Posterior cingulate gyrus (tissue), 11 donors: ENCODE data around the gene SLC9A3.

Experiments used
- DNase-seq, 10 donors: peaks; one replicate each; pipeline versions ENCODE4 v3.0.0 to v3.0.0-alpha.2; 2020 to 2021; ENCODE audit warnings: mixed read lengths in 3 of 10
- intact Hi-C: fragments of 100-400 bp; cut with DNase I; formaldehyde crosslinking; loops from one replicate; pipeline ENCODE4 v1.15.1; 2023

SLC9A3 gene

DNA sequence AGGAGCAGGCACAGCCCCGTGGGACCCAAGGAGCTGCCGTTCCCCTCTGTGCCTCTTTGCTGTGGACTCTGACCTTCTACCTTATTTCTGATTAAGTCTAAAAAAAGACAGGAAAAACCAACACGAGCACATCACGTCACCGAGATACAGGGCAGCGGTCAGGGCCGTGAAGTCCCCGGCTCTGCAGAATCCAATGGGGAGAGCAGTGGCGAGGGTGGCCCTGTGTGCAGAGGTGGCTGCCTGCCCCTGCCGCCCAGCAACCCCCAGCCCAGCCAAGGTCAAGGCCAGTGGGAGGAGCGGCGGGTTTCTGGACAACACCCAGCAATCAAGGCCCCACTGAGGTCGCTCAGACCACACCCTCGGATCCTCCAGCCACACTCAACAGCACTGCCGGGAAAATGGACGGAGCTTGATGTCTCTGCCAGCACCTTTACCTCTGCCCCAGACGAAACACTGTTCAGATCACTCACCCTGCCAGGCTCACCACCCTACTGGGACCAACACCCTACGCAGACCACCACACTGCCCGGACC lies 32.7 kb upstream of the SLC9A3 start:
- intact Hi-C loops = no loop called here
- peak in 2 of 10 donors; percentile 72 to 80 for DNase-seq

- intact Hi-C loops = no loop called here
- peak in 4 of 10 donors; percentile 7 to 76 (median 66) for DNase-seq
These were observed 30.9 kb upstream of the SLC9A3 start for GRCh38 chr5:555058-555623.

- intact Hi-C loops = no loop called here
These were observed 30.2 kb upstream of the SLC9A3 start for GRCh38 chr5:554284-554988.

DNA sequence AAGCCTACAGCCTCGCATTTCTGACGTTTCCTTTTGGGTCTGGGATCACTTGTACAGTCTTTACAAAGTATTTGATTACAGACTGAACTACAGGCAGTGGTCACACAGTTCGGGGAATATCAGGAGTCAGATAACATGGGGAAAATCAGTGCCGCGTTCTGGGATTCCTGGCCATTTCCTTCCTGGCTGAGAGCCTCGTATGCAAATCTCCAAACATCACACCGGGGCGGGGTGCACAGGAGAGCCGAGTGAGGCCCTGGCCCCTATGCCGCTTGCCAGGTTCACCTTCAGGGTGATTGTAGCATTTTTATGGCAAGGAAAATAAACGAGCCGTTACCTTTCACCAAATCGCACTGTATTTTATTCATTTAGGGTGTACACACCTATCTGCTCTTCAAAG lies 29.6 kb upstream of the SLC9A3 start:
- DNase-seq = peak in 1 of 10 donors; percentile 57
- intact Hi-C loops = no loop called here

More at GRCh38 chr5:554284-554988, 30.2 kb upstream of the SLC9A3 start:
- peak in 1 of 10 donors; percentile 43 for DNase-seq

GRCh38 chr5:551406-551805 lies 27.2 kb upstream of the SLC9A3 start:
- intact Hi-C loops = no loop called here

DNA sequence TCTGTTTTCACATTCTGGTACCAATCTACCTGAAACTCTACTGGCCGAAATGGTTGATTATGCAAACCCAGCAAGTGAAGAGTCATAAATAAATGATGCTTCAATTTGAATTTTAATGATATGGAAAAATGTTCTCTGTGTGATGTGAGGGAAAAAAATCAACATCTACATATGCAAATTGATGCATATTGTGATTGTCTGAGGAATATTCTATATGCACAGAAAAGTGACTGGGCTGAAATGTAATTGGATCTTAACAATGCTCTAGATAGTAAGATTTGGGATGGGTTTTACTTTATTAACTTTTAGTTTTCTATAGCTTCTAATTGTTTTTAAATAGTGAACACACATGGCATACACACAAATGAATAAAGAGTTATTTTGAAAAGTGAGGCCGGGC lies 25.0 kb upstream of the SLC9A3 start:
- no peak for DNase-seq
- intact Hi-C loops = no loop called here

More at GRCh38 chr5:551406-551805, 27.2 kb upstream of the SLC9A3 start:
- DNase-seq = peak in 2 of 10 donors; percentile 33 to 46

DNA sequence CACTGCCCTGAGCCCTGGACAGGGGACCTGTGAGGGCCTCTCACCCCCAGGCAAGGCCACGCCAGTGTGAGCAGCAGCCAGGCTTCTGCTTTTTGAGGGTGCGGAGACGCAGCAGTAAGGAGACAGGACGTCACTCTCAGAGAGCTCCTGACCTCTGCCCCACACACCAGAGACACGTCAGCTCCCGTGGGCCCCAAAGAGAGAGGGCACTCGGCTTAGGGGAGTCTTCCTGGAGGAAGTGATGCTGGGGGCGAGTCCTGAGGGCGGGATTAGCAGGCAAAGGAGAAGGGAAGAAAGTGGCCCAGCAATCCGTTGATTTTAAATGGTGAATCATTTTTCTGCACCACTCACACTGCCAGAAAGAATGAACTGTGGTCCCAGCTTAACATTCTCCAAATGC lies 24.0 kb upstream of the SLC9A3 start:
- intact Hi-C loops = no loop called here

DNA sequence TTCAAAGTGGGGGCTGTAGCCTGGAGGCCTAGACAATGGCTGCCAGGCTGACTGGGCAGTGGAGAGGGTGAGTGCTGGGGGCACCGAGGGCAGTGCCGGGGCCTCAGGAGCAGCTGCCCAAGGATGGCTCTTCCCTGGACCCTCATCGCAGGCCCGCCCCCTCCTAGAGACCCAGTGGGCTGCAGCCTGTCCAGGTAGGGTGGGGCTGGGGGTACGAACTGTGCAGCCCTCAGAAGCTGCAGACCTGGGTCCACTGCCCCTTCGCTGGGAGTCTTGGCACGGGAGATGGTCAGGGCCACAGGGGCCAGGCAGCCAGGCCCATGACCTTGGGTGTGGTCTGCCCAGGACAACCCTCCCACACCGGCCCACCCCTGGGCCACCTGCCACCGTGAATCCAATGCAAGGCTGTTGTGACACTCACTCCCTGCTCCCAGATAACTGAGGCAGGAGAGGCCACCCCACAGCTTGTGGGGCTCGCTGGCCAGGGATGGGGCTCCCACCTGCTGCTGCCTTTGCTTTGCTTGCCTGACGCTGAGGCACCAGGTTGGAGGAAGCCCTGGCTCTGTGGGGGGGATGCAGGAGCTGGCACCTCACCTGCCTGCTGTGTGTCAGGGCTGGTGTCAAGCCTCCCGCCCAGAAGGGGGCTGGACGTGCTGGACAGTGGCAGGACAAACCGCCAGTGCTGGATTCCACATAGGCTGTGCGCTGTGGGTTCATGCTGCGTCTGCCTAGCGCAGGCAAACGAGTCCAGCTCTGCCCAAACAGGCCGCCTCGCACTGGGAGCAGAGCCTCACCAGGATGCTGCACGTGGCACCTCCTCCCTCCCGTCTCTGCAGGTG lies 23.1 kb upstream of the SLC9A3 start:
- peak in 6 of 10 donors; percentile 3 to 68 (median 35) for DNase-seq
- intact Hi-C loops = no loop called here

More for the DNA sequence above, 24.0 kb upstream of the SLC9A3 start:
- DNase-seq = peak in 5 of 10 donors; percentile 6 to 63 (median 47)

GRCh38 chr5:546376-546908 lies 22.2 kb upstream of the SLC9A3 start:
- intact Hi-C loops = no loop called here
- DNase-seq = peak in 4 of 10 donors; percentile 1 to 62 (median 16)

GRCh38 chr5:545641-546375 lies 21.6 kb upstream of the SLC9A3 start:
- DNase-seq = peak in 5 of 10 donors; percentile 6 to 74 (median 59)
- intact Hi-C loops = no loop called here

- peak in 3 of 10 donors; percentile 32 to 70 (median 65) for DNase-seq
- intact Hi-C loops = no loop called here
These were observed 20.6 kb upstream of the SLC9A3 start for GRCh38 chr5:544675-545355.

DNA sequence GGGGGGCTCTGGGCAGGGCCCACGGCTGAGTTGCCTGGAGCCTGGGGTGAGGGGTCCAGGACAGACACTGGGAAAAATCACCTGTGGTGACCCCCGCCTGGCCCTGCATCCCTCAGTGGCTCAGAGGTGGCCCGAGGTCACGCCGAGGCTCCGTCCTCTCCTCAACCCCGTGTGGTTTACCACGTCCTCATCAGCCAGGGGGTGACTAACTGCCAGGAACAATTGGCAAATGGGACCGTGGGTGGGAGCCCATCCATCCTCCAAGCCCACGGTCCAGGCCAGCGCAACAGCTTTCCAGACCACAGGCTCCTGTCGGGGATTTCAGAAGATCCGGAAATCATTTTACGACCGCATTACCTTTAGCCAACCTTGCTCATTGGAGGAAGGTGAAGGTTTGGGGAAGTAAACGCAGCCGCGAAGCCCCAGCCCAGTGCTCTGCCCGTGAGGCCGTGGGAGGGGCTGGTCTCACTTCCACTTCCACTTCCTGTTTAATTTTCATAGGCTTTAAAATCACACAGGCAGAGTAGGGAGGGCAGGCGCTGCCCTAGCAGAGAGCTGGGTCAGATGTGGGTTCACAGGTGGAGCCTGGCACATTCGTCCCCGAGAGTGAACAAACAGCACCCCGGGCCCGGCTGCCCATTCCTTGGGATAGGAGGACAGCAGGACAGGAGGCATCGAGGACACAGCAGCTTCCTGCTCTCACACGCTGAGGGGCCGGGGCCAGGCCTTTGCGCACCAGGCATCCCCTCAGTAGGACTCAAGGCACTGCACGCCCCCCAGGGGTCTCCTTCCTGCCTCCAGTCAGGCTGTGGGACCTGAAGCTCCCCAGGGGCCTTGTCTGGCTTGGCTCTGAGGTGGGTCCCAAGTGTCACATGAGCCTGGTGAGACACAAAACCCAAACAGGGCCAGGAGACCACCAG lies 19.8 kb upstream of the SLC9A3 start:
- DNase-seq = peak in 6 of 10 donors; percentile 11 to 77 (median 46)
- intact Hi-C loops = no loop called here

DNA sequence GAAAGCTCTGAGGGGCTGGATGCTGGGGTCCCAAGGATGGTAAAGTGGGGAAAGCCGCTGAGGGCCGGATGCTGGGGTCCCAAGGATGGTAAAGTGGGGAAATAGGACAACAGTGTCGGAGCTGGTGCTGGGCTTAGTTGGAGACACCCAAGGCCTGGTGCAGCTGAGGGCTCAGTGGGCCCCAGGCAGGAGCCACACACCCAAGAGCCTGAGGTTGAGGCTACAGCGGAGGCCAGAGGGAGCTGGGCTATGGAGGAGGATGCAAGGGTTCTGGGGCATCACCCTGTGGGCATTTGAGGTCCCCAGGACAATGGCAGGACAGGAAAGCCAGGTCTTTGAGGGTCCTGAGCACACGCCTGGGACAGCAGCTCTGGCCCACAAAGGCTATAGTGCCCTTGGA lies 19.1 kb upstream of the SLC9A3 start:
- intact Hi-C loops = no loop called here
- peak in 4 of 10 donors; percentile 11 to 58 (median 27) for DNase-seq

- DNase-seq = peak in 4 of 10 donors; percentile 20 to 77 (median 66)
- intact Hi-C loops = no loop called here
These were observed 18.4 kb upstream of the SLC9A3 start for GRCh38 chr5:542319-543311.

- DNase-seq = peak in 5 of 10 donors; percentile 3 to 65 (median 51)
- intact Hi-C loops = no loop called here
These were observed 17.5 kb upstream of the SLC9A3 start for GRCh38 chr5:541539-542318.

- DNase-seq = peak in 5 of 10 donors; percentile 2 to 67 (median 55)
- intact Hi-C loops = no loop called here
These were observed 16.8 kb upstream of the SLC9A3 start for GRCh38 chr5:540906-541538.
